Sigmoid colon (tissue), 4 donors: ENCODE results near the gene STIM2.

Experiments used
- CTCF ChIP-seq, 4 experiments: fragments of 450-650 bp in 3 of 4; fragments of 200-600 bp in 1 of 4; IDR thresholded peaks; one replicate each; pipeline ENCODE4 v1.5.1; 2016 to 2019; ENCODE audit warnings: antibody characterized with exemption in 4 of 4, mild to moderate bottlenecking in 3 of 4, moderate library complexity in 2 of 4
- EP300 ChIP-seq, 4 donors: sonication (generic); formaldehyde crosslinking; IDR thresholded peaks; one replicate each; pipeline ENCODE4 v1.6.1; 2017; ENCODE audit warnings: antibody characterized with exemption in 4 of 4
- POLR2A ChIP-seq, 2 donors: fragments of 450-650 bp; IDR thresholded peaks; one replicate each; pipeline ENCODE4 v1.6.1; 2016; ENCODE audit warnings: antibody characterized with exemption in 2 of 2, mild to moderate bottlenecking in 2 of 2, moderate library complexity in 2 of 2
- POLR2AphosphoS5 ChIP-seq, 4 donors: sonication (generic); formaldehyde crosslinking; IDR thresholded peaks; one replicate each; pipeline ENCODE4 v1.6.1; 2017; ENCODE audit warnings: antibody characterized with exemption in 4 of 4

DNA sequence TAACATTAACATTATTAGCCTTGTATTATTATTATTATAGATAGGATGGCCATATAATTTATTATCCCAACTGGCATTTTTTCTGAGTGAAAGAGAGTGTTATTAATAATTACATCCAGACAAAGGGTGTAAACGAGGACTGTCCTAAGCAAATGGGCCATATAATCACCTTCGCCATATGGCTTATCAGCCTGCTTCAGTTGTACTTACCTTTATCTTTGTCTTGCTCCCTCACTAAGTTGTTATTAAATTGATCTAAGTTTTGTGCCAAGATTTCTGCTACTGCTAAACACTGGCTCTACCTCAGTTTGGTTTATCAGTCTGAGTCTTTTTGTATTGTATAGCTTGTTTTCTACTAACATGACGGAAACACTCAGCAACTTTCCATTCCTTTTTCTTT, 76.9 kb downstream of the STIM2 start:
- TF ChIP-seq POLR2A (IDR thresholded peaks at IDR 0.05) (no peak), POLR2AphosphoS5 (IDR thresholded peaks at IDR 0.05) (no peak), CTCF (IDR thresholded peaks at IDR 0.05) (no peak), EP300 (IDR thresholded peaks at IDR 0.05) (no peak)
